ENCODE data around the gene LILRB5. TPM values are rescaled to one million over a fixed set of nuclear protein-coding genes. Genes with fewer than 3 reads are reported as not detected.

The LILRB5 gene
- total and polyA plus RNA-seq, 2 of the 8 experiments (the other 6 are each of a cell fraction or from before 2014, with no cell fraction given) = 0.05 TPM; not detected in 1

DNA sequence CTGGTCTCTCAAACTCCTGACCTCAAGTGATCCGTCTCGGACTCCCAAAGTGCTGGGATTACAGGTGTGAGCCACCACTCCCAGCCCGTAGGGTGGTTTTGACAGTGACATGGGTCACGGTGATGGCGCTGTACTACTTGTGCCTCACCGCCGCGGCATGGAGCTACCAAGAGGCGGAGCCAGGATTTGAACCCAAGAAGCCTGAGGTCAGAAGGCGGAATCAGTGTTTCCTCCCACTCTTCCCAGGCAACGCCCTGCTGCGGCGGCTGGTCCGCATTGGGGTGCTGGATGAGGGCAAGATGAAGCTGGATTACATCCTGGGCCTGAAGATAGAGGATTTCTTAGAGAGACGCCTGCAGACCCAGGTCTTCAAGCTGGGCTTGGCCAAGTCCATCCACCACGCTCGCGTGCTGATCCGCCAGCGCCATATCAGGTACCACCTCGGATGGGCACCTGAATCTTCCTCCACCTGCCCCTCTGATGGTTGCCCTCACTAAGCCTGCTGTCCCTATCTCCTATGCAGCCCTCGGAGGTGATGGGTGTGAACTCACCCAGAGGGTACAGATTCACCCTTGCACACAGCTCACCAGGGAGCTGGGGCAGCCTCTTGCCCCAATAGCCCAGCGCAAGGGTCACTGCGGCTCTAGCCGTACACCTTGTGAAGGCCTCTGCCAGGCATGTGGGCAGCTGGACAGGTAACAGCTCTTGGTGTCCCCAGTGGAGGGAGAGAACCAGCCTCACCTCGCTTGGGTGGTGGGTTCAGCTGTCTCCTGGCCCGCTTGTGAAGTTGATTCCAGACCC lies 50.8 kb downstream of the LILRB5 start (continued):
- no peak for TF ChIP-seq TAF1 (IDR thresholded peaks at IDR 0.05; ENCODE audit: low read depth, low read length)
- TF ChIP-seq NRF1 (IDR thresholded peaks at IDR 0.05; ENCODE audit: low read depth, low read length) = no peak
- no peak for TF ChIP-seq EGR1 (IDR thresholded peaks at IDR 0.05; ENCODE audit: borderline replicate concordance, low read depth, low read length)

All from H1 (cell line).